Spleen (tissue), 7 donors: ENCODE results near the gene PSMB7.

Experiments used
- POLR2A ChIP-seq, 3 donors: fragments of 450-650 bp; IDR thresholded peaks; one replicate each; pipeline ENCODE4 v1.5.1; 2017; ENCODE audit warnings: antibody characterized with exemption in 3 of 3, mild to moderate bottlenecking in 1 of 3
- TF ChIP-seq, protein P1 (sequence below), 11 experiments: fragments of 200-600 bp in 7 of 11; fragments of 450-650 bp in 4 of 11; sonication (generic) in 4 of 11; IDR thresholded peaks in 8 of 11; conservative IDR thresholded peaks in 3 of 11; 1 replicate in 7 of 11; 2 replicates in 4 of 11; pipeline versions ENCODE4 v1.4.0 to v1.8.0; 2016 to 2021; ENCODE audit warnings: antibody characterized with exemption in 11 of 11, inconsistent platforms in 4 of 11, mild to moderate bottlenecking in 1 of 11
- donor health status: DM: no; HTN: no; CAD: no; lungs with moderate emphysema.
- donor health status: DM: no; HTN: no; CAD: no.
- donor health status: DM: no; HTN: no; CAD: no.

- TF ChIP-seq, protein P1, sequence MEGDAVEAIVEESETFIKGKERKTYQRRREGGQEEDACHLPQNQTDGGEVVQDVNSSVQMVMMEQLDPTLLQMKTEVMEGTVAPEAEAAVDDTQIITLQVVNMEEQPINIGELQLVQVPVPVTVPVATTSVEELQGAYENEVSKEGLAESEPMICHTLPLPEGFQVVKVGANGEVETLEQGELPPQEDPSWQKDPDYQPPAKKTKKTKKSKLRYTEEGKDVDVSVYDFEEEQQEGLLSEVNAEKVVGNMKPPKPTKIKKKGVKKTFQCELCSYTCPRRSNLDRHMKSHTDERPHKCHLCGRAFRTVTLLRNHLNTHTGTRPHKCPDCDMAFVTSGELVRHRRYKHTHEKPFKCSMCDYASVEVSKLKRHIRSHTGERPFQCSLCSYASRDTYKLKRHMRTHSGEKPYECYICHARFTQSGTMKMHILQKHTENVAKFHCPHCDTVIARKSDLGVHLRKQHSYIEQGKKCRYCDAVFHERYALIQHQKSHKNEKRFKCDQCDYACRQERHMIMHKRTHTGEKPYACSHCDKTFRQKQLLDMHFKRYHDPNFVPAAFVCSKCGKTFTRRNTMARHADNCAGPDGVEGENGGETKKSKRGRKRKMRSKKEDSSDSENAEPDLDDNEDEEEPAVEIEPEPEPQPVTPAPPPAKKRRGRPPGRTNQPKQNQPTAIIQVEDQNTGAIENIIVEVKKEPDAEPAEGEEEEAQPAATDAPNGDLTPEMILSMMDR (IDR thresholded peaks at IDR 0.05 in 8 of 11, conservative IDR thresholded peaks at IDR 0.05 in 3 of 11): no peak
- no peak for TF ChIP-seq POLR2A (IDR thresholded peaks at IDR 0.05)
Observed at GRCh38 chr9:124420991-124421543, 5.8 kb upstream of the PSMB7 start.
